H9 (cell line): ENCODE measurements around the gene MYCBP2. TPM values are rescaled to one million over a fixed set of nuclear protein-coding genes. Genes with fewer than 3 reads are reported as not detected.

Source experiments
- DNase-seq: peaks from one replicate; pipeline ENCODE4 v3.0.0-alpha.2; 2017
- H2AFZ ChIP-seq: one replicate; pipeline ENCODE4 v1.6.1; 2013; ENCODE audit warnings: mild to moderate bottlenecking, low read length, control low read depth, moderate library complexity
- H2AK5ac ChIP-seq: 2 replicates; pipeline ENCODE4 v1.6.1; 2013; ENCODE audit warnings: low read length, control low read depth, mixed read lengths; ENCODE audit not compliant: insufficient read length
- H2BK120ac ChIP-seq: one replicate; pipeline ENCODE4 v1.6.1; 2013; ENCODE audit warnings: low read depth, mild to moderate bottlenecking, low read length, control low read depth, inconsistent platforms; ENCODE audit not compliant: poor library complexity, severe bottlenecking
- H2BK12ac ChIP-seq: 2 replicates; pipeline ENCODE4 v1.6.1; 2013; ENCODE audit warnings: low read length, control low read depth, mixed read lengths, low read depth; ENCODE audit not compliant: insufficient read length
- H2BK15ac ChIP-seq: 2 replicates; pipeline ENCODE4 v1.6.1; 2013; ENCODE audit warnings: low read depth, low read length, control low read depth
- H2BK20ac ChIP-seq: one replicate; pipeline ENCODE4 v1.6.1; 2013; ENCODE audit warnings: low read depth, mild to moderate bottlenecking, low read length, control low read depth, inconsistent platforms; ENCODE audit not compliant: poor library complexity, severe bottlenecking
- H2BK5ac ChIP-seq: 2 replicates; pipeline ENCODE4 v1.6.1; 2013; ENCODE audit warnings: low read length, control low read depth, mixed read lengths; ENCODE audit not compliant: insufficient read length
- H3K14ac ChIP-seq: 2 replicates; pipeline ENCODE4 v1.6.1; 2013; ENCODE audit warnings: low read length, control low read depth; ENCODE audit not compliant: insufficient read depth
- H3K18ac ChIP-seq: 2 replicates; pipeline ENCODE4 v1.6.1; 2013; ENCODE audit warnings: low read depth, mild to moderate bottlenecking, mixed read lengths, low read length, control low read depth; ENCODE audit not compliant: insufficient read length
- H3K23ac ChIP-seq: 2 replicates; pipeline ENCODE4 v1.6.1; 2013; ENCODE audit warnings: low read length, control low read depth, mixed read lengths, low read depth; ENCODE audit not compliant: insufficient read length
- H3K23me2 ChIP-seq: 2 replicates; pipeline ENCODE4 v1.6.1; 2013; ENCODE audit warnings: low read depth, mild to moderate bottlenecking, mixed read lengths, low read length, control low read depth; ENCODE audit not compliant: insufficient read length, poor library complexity, severe bottlenecking
- H3K27ac ChIP-seq: 2 replicates; pipeline ENCODE4 v1.5.1; 2013; ENCODE audit warnings: low read length, control low read depth, mixed read lengths, low read depth; ENCODE audit not compliant: insufficient read length
- H3K27me3 ChIP-seq: 2 replicates; pipeline ENCODE4 v1.6.1; 2013; ENCODE audit warnings: low read length, control low read depth, inconsistent platforms; ENCODE audit not compliant: insufficient read depth
- H3K4ac ChIP-seq: 2 replicates; pipeline ENCODE4 v1.6.1; 2013; ENCODE audit warnings: low read depth, mild to moderate bottlenecking, control low read depth, inconsistent platforms, low read length, moderate library complexity
- H3K4me1 ChIP-seq: 2 replicates; pipeline ENCODE4 v1.6.1; 2013; ENCODE audit warnings: low read length, control low read depth, inconsistent platforms; ENCODE audit not compliant: insufficient read depth
- H3K4me2 ChIP-seq: 2 replicates; pipeline ENCODE4 v1.6.1; 2013; ENCODE audit warnings: low read length, control low read depth, mixed read lengths; ENCODE audit not compliant: insufficient read length, insufficient read depth
- H3K56ac ChIP-seq: 2 replicates; pipeline ENCODE4 v1.6.1; 2013; ENCODE audit warnings: low read depth, mild to moderate bottlenecking, mixed read lengths, low read length, control low read depth; ENCODE audit not compliant: insufficient read length
- H3K79me1 ChIP-seq: 2 replicates; pipeline ENCODE4 v1.6.1; 2013; ENCODE audit warnings: low read depth, mild to moderate bottlenecking, moderate library complexity, low read length, control low read depth, inconsistent platforms; ENCODE audit not compliant: insufficient read depth, poor library complexity, severe bottlenecking
- H3K79me2 ChIP-seq: 2 replicates; pipeline ENCODE4 v1.6.1; 2013; ENCODE audit warnings: low read length, control low read depth, inconsistent platforms; ENCODE audit not compliant: insufficient read depth
- H3K9ac ChIP-seq: 2 replicates; pipeline ENCODE4 v1.6.1; 2013; ENCODE audit warnings: low read length, control low read depth, mixed read lengths; ENCODE audit not compliant: insufficient read length; ENCODE audit errors: extremely low read depth
- H3K9me3 ChIP-seq: one replicate; pipeline ENCODE4 v1.6.1; 2013; ENCODE audit warnings: low read depth, low read length, inconsistent platforms; ENCODE audit not compliant: control insufficient read depth
- H3T11ph ChIP-seq: one replicate; pipeline ENCODE4 v1.6.1; 2013; ENCODE audit warnings: mild to moderate bottlenecking, low read length, control low read depth, inconsistent platforms
- H4K20me1 ChIP-seq: one replicate; pipeline ENCODE4 v1.6.1; 2013; ENCODE audit not compliant: control insufficient read depth, insufficient read length, insufficient read depth
- H4K5ac ChIP-seq: 2 replicates; pipeline ENCODE4 v1.6.1; 2013; ENCODE audit warnings: low read depth, mild to moderate bottlenecking, mixed read lengths, low read length, control low read depth; ENCODE audit not compliant: insufficient read length
- H4K8ac ChIP-seq: replicated peaks from 2 replicates; pipeline ENCODE4 v1.6.1; 2013; ENCODE audit warnings: low read length, control low read depth, mixed read lengths, low read depth; ENCODE audit not compliant: insufficient read length
- H4K91ac ChIP-seq: 2 replicates; pipeline ENCODE4 v1.6.1; 2013; ENCODE audit warnings: low read depth, mild to moderate bottlenecking, moderate library complexity, mixed read lengths, low read length, control low read depth; ENCODE audit not compliant: insufficient read length
- H3K27ac Mint-ChIP-seq, 3 experiments: 2 replicates in 2 of 3; 3 replicates in 1 of 3; pipeline ENCODE4 v1.8.0; 2020 to 2021; ENCODE audit warnings: mixed read lengths in 3 of 3, mild to moderate bottlenecking in 1 of 3, moderate library complexity in 1 of 3
- H3K27me3 Mint-ChIP-seq: 2 replicates; pipeline ENCODE4 v1.8.0; 2021; ENCODE audit warnings: low read depth, mild to moderate bottlenecking, moderate library complexity, mixed read lengths
- H3K36me3 Mint-ChIP-seq, 3 experiments: 2 replicates in 2 of 3; 3 replicates in 1 of 3; pipeline ENCODE4 v1.8.0; 2020 to 2021; ENCODE audit warnings: low read depth in 3 of 3, mixed read lengths in 3 of 3; ENCODE audit not compliant: insufficient read depth in 1 of 3
- H3K4me1 Mint-ChIP-seq, 2 experiments: 2 replicates each; pipeline ENCODE4 v1.8.0; 2020; ENCODE audit warnings: mixed read lengths in 2 of 2
- H3K4me3 Mint-ChIP-seq, 2 experiments: 2 replicates in 1 of 2; 3 replicates in 1 of 2; pipeline ENCODE4 v1.8.0; 2020 to 2021; ENCODE audit warnings: mild to moderate bottlenecking in 2 of 2, mixed read lengths in 2 of 2, moderate library complexity in 1 of 2
- H3K9me3 Mint-ChIP-seq, 2 experiments: 2 replicates in 1 of 2; 3 replicates in 1 of 2; pipeline ENCODE4 v1.8.0; 2020; ENCODE audit warnings: mild to moderate bottlenecking in 2 of 2, mixed read lengths in 2 of 2, moderate library complexity in 1 of 2
- WGBS: extraction: QIAGEN DNeasy Blood & Tissue Kit; methylation state at CpG from one replicate; pipeline ENCODE4 v1.1.7; 2013; ENCODE audit warnings: missing lambda C conversion rate, low lambda C conversion rate, mixed read lengths; ENCODE audit not compliant: insufficient read length; ENCODE audit errors: extremely low coverage; 5-methylcytosine and 5-hydroxymethylcytosine counted together
- total RNA-seq: library from RNA; stranded (reverse); gene quantifications from 2 replicates; pipeline ENCODE4 v1.2.1, GENCODE V29; 2021
- TF ChIP-seq, protein P1 (sequence below): fragments of 200-600 bp; sonication (generic); conservative IDR thresholded peaks from 3 replicates; pipeline ENCODE4 v1.8.0; 2021; ENCODE audit warnings: antibody characterized with exemption, mild to moderate bottlenecking

Gene MYCBP2
- total RNA-seq, 1 experiment from 2014 or later = 32.0 TPM

DNA sequence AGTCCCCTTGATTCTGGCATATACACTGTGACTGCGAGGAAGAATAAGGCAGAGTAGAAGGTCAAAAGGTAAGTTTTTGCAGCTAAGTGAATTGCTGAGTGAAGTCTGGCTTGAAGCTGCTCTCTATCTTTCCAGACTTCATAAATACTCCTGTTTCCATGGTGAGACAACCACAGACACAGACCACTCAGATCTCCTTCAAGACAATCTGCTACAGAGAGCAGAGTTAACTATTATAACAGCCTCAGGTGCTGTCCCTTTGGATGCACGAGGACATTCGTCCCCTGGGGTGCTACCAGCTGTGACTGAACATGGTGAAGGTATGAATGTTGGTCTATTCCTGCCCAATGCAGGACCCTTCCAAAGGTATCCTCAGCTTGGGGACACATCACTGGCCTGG is 104.0 kb downstream of the MYCBP2 start:
- H2AK5ac ChIP-seq = no peak overlapping the region
- no peak overlapping the region for H3K27ac Mint-ChIP-seq
- no peaks in the 10 kb centered on the region for H3K9me3 Mint-ChIP-seq
- no peak overlapping the region for H3K4me3 Mint-ChIP-seq
- no peaks in the 10 kb centered on the region for H3K79me2 ChIP-seq
- no peak overlapping the region for H2BK5ac ChIP-seq
- no peak for DNase-seq
- no peak overlapping the region for H4K5ac ChIP-seq
- H2BK20ac ChIP-seq = no peak overlapping the region
- no peaks in the 10 kb centered on the region for H3K27me3 Mint-ChIP-seq
- no peak overlapping the region for H3K23ac ChIP-seq
- no peak overlapping the region for H3T11ph ChIP-seq
- H3K79me1 ChIP-seq = no peaks in the 10 kb centered on the region
- no peak overlapping the region for H3K9ac ChIP-seq
- H2BK120ac ChIP-seq = no peak overlapping the region
- no peaks in the 10 kb centered on the region for H3K9me3 ChIP-seq
- WGBS = no CpG with 5 or more reads among the region's 3 CpGs
- H3K56ac ChIP-seq = no peak overlapping the region
- H4K8ac ChIP-seq = no peak overlapping the region
- no peaks in the 10 kb centered on the region for H3K4me1 ChIP-seq
- no peak overlapping the region for H2BK12ac ChIP-seq
- TF ChIP-seq, protein P1, sequence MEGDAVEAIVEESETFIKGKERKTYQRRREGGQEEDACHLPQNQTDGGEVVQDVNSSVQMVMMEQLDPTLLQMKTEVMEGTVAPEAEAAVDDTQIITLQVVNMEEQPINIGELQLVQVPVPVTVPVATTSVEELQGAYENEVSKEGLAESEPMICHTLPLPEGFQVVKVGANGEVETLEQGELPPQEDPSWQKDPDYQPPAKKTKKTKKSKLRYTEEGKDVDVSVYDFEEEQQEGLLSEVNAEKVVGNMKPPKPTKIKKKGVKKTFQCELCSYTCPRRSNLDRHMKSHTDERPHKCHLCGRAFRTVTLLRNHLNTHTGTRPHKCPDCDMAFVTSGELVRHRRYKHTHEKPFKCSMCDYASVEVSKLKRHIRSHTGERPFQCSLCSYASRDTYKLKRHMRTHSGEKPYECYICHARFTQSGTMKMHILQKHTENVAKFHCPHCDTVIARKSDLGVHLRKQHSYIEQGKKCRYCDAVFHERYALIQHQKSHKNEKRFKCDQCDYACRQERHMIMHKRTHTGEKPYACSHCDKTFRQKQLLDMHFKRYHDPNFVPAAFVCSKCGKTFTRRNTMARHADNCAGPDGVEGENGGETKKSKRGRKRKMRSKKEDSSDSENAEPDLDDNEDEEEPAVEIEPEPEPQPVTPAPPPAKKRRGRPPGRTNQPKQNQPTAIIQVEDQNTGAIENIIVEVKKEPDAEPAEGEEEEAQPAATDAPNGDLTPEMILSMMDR = no peak
- H3K4ac ChIP-seq = no peak overlapping the region
- no peaks in the 10 kb centered on the region for H3K23me2 ChIP-seq
- H2BK15ac ChIP-seq = no peak overlapping the region
- peaks cover 2 to 3% of the 10 kb centered on the region in 2 experiments; a peak in 3 of 4 replicates for H3K4me1 Mint-ChIP-seq
- H4K91ac ChIP-seq = no peak overlapping the region
- no peak overlapping the region for H3K14ac ChIP-seq
- no peaks in the 10 kb centered on the region for H3K27me3 ChIP-seq
- H3K4me2 ChIP-seq = no peak overlapping the region
- H3K18ac ChIP-seq = no peak overlapping the region
- no peaks in the 10 kb centered on the region for H4K20me1 ChIP-seq
- no peak overlapping the region for H3K27ac ChIP-seq
- no peak overlapping the region for H2AFZ ChIP-seq
- no peaks in the 10 kb centered on the region; a peak in 1 of 7 replicates for H3K36me3 Mint-ChIP-seq
